LHCN-M2 (cell line): ENCODE measurements around the gene CCDC12. TPM values are rescaled to one million over a fixed set of nuclear protein-coding genes. Genes with fewer than 3 reads are reported as not detected.
A peak's percentile ranks its signal among the peaks of the same experiment; 100 is the strongest.

Experiments
- DNase-seq: peaks from one replicate; pipeline ENCODE4 v3.0.0-alpha.2; 2012; ENCODE audit warnings: low read depth
- total RNA-seq: library from RNA; depleted of rRNA; stranded (reverse); fragments of >200 nt; gene quantifications from 2 replicates; pipeline ENCODE4 v1.2.3, GENCODE V29; 2014

CCDC12 gene
- total RNA-seq, 1 experiment from 2014 or later = 31.2 TPM

DNA sequence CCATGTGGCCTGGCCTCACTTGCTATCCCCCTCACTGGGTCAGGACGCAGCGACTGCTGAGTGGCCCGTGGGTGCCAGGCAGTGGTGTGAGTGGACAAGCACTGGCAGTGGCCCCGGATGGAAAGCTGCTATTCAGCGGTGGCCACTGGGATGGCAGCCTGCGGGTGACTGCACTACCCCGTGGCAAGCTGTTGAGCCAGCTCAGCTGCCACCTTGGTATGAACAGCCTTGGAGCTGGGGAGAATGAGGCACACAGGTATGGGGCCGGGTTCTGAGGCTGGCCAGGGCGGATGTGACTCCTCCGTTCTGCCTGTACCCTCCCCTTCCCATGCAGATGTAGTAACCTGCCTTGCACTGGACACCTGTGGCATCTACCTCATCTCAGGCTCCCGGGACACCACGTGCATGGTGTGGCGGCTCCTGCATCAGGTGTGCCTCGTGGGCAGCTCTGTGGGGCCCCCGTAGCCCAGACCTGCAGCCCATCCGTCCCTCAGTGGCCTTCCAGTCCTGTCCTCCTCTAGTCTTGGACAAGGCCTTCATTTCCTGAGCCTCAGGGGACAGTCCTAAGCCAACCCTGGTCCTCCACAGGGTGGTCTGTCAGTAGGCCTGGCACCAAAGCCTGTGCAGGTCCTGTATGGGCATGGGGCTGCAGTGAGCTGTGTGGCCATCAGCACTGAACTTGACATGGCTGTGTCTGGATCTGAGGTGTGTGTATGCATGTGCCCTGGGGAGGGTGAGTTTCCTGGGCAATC lies 31.1 kb upstream of the CCDC12 start:
- DNase-seq = no peak

DNA sequence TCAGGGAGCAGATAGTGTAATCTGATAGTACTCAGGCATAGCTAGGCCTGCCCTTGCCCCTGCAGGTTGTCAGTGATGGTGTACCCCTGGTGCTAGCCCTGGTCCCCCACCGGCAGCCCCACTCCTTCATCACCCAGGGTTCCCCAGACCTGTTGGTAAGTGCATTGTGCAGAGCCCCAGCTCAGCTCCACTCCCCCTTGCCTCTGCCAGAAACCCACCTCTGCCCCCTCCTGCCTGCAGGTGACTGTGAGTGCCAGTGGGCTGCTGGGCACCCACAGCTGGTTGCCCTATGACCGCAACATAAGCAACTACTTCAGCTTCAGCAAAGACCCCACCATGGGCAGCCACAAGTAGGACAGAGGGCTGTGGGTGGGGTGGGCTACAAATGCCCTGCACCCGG lies 30.5 kb upstream of the CCDC12 start:
- no peak for DNase-seq

DNA sequence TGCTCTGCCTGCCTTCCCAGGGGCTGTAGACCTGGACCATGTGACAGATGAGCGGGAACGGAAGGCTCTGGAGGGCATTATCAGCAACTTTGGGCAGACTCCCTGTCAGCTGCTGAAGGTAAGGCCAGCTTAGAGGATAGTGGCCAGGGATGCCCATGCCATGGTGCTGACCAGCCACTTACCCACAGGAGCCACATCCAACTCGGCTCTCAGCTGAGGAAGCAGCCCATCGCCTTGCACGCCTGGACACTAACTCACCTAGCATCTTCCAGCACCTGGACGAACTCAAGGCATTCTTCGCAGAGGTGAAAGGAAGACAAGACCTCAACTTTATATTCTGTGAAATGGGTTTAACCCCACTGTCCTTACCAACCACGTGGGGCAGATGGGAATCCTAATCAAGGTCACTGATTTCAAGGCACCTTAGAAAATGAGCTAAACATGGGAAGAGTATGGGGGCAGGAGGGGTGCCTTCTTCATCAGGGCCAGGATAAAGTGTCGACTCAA lies 29.7 kb upstream of the CCDC12 start:
- DNase-seq = no peak

DNA sequence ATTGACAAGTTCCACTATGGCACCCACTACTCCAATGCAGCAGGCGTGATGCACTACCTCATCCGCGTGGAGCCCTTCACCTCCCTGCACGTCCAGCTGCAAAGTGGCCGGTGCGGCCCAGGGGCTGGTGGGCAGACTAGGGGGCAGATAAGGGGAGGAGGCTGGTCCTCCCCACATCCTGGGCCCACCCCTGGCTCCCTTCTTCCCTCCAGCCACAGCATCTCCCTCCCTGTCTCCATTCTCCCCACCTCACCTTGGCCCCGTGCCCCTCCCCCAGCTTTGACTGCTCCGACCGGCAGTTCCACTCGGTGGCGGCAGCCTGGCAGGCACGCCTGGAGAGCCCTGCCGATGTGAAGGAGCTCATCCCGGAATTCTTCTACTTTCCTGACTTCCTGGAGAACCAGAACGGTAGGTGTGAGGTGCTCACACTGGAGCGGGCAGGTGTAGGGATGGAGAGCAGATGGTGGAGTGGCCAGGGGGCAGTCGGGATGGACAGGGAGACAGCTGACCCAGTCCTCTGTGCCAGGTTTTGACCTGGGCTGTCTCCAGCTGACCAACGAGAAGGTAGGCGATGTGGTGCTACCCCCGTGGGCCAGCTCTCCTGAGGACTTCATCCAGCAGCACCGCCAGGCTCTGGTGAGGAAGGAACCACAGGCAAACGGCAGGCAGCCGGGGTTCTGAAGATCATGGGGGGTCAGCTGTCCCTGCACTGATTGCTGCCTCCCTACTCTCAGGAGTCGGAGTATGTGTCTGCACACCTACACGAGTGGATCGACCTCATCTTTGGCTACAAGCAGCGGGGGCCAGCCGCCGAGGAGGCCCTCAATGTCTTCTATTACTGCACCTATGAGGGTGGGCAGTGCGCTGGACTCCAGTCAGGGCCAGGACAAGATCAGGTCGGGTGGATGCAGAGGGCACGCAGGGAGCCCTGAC lies 28.9 kb upstream of the CCDC12 start:
- no peak for DNase-seq

DNA sequence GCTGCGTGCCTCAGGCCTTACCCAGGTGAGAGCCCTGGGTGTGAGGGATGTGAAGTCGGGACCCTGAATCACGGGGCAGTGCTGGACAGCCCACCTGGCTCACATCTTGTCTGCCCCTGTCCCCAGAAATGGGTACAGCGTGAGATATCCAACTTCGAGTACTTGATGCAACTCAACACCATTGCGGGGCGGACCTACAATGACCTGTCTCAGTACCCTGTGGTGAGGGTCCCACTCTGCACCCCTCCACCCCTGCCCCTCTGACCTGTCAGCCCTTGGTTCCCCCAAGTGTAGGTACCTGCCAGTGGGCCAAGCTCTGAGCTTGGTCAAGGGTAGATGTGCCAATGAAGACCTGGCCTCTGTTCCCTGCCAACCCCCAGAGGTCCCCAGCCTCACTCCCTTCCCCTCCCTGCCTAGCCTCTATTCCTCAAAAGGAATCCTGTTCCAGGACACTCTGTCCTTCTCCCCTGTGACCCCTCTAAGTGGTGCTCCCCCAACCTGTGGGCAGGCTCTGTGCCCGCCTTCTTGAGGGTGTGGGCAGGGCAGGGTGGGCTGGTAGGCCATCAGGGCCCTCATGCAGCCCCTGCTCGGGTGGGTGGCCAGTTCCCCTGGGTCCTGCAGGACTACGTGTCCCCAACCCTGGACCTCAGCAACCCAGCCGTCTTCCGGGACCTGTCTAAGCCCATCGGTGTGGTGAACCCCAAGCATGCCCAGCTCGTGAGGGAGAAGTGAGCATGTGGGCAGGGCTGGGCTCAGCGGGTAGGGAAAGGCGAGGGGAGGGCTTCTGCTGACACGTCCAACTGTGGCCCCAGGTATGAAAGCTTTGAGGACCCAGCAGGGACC lies 28.0 kb upstream of the CCDC12 start:
- DNase-seq = no peak

DNA sequence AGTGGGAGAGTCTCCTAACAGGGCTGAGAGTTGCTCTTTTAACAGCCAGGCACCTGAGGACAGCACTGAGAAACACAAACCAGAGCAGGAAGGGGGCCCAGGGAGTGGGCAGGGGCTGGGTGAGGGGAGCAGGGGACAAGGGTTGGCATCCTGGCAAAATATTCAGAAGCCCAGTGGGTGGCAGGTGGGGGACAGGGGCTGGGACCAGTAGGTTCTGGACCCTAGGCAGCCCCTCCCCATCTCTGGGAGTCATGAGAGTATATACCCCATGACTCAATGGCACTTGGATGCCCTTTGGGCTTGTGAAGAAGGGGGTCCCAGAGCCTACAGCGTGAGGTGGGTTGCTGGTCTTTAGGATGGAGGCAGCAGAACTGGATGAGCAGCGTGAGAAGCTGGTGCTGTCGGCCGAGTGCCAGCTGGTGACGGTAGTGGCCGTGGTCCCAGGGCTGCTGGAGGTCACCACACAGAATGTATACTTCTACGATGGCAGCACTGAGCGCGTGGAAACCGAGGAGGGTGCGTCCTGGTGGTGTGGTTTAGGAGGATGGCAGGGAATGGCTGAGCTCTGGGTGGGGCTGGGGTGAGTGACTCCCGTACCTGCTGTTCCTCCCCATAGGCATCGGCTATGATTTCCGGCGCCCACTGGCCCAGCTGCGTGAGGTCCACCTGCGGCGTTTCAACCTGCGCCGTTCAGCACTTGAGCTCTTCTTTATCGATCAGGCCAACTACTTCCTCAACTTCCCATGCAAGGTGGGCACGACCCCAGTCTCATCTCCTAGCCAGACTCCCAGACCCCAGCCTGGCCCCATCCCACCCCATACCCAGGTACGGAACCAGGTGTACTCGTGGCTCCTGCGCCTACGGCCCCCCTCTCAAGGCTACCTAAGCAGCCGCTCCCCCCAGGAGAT lies 27.2 kb upstream of the CCDC12 start:
- no peak for DNase-seq

DNA sequence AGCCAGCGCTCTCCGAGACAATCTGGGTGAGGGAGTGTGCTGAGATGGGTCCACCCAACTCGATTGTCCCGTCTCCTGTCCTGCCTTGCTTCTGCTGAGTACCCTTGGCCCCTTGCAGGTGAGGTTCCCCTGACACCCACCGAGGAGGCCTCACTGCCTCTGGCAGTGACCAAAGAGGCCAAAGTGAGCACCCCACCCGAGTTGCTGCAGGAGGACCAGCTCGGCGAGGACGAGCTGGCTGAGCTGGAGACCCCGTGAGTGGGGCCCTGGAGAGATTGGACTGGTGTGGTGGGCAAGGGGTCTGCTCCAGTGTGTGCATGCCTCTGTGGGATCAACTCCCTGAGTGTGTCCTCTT lies 26.5 kb upstream of the CCDC12 start:
- DNase-seq = no peak

DNA sequence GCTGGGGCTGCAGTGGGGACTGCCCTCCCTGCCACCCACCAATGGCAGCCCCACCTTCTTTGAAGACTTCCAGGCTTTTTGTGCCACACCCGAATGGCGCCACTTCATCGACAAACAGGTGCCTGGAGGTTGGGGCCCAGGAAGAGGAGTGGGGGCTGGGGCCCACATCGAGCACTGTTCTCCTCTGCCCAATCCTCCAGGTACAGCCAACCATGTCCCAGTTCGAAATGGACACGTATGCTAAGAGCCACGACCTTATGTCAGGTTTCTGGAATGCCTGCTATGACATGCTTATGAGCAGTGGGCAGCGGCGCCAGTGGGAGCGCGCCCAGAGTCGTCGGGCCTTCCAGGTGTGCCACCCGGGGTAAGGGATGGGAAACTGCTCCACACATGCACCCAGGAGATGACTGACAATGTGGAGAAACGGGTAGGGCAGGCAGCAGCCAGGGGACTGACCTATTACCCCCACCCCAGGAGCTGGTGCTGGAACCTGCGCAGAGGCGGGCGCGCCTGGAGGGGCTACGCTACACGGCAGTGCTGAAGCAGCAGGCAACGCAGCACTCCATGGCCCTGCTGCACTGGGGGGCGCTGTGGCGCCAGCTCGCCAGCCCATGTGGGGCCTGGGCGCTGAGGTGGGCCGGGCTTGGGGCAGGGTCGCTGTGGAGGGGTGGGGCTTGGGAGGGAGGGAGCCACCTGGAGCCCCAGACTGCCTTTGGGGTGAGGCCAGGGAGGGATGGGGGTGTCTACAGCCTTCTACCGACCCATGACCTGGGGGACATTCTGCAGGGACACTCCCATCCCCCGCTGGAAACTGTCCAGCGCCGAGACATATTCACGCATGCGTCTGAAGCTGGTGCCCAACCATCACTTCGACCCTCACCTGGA lies 25.9 kb upstream of the CCDC12 start:
- no peak for DNase-seq

DNA sequence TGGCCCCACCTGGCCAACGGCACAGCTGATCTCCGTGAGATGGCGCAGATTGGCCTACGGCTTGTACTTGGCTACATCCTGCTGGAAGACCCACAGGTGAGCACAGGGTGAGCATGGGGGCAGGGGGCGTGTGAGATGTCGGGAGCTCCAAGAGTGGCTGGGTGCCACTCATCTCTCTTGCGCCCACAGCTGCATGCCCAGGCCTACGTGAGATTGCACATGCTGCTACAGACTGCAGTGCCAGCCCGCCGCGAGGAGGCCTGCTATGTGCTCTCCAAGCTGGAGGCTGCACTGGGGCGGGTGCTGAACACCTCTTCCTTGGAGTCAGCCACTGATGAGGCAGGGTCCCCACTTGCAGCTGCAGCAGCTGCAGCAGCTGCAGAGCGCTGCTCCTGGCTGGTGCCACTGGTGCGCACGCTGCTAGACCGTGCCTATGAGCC lies 25.2 kb upstream of the CCDC12 start:
- no peak for DNase-seq

DNA sequence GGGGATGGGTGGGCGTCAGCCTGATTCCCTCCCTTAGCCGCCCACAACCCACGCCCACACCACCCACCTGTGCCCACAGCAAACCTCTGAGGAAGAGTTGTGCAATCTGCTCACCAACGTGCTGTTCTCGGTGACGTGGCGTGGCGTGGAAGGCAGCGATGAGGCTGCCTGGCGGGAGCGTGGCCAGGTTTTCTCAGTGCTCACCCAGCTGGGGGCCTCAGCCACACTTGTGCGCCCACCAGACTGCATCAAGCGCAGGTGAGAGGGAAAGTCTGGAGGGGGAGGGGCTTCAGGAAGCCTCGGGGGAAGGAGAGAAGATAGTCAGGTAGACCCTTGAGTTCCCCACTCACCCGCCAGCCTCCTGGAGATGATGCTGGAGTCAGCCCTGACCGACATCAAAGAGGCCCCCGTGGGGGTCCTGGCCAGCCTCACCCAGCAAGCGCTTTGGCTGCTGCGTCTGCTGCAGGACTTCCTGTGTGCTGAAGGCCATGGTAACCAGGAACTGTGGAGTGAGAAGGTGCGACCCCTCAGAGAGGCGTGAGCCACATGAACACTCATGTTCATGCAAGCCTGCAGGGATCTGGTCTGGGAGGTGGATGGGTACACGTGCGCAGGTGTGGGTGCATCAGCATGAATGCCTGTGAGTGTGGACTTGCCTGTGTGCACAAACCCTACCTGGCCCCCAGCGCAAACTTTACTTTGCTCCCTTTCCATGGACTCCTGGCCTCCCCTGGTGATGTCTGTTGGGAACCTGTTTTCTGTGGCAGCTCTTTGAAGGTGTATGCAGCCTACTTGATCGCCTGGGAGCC lies 24.6 kb upstream of the CCDC12 start:
- DNase-seq = no peak

DNA sequence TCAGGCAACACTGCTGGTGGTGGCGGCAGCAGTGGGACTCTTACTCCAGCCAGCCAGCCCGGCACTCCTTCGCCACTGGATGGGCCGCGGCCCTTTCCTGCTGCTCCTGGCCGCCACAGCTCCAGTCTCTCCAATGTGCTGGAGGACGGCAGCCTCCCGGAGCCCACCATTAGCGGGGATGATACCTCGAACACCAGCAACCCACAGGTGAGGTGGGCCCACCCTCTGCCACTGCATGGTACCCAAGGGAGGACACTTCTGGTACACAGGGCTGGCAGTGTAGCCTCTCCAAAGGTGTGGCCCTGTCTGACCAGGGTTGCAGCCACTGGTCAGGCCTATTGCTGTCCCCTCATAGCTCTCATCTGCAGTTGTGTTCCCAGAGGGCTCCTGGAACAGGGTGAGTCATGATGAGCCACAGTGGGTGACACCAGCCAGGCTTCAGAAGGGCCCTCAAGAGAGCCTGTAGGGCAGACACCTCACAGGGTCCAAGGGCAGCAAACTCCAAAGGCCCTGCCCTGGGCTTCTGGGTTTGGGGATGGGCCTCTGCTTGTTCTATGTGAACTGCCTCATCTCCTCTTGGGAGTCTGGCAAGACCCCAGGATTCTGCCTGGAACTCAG lies 23.8 kb upstream of the CCDC12 start:
- DNase-seq = peak; percentile 19

DNA sequence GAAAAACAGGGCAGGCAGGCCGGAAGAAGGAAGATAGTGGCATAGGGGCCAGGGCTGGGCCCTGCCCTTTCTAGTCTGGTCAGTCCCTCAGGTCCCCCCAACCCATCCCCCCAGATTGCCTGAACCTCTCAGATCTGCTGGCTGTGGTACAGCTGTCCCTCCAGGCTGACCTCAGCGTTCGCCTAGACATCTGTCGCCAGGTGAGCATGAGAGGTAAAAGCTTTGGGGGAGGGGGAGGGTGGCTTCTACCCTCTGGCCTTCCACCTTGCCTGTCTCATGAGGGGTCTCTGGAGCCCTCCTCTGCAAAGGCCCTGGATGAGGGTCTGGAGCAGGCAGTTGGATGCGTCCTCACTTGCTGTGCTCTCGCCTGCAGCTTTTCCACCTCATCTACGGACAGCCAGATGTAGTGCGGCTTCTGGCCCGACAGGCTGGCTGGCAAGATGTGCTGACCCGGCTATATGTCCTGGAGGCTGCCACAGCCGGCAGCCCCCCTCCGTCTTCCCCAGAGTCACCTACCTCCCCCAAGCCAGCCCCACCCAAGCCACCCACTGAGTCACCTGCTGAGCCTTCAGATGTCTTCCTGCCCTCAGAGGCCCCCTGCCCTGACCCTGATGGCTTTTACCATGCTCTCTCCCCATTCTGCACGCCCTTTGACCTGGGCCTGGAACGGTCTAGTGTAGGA lies 23.1 kb upstream of the CCDC12 start:
- no peak for DNase-seq

DNA sequence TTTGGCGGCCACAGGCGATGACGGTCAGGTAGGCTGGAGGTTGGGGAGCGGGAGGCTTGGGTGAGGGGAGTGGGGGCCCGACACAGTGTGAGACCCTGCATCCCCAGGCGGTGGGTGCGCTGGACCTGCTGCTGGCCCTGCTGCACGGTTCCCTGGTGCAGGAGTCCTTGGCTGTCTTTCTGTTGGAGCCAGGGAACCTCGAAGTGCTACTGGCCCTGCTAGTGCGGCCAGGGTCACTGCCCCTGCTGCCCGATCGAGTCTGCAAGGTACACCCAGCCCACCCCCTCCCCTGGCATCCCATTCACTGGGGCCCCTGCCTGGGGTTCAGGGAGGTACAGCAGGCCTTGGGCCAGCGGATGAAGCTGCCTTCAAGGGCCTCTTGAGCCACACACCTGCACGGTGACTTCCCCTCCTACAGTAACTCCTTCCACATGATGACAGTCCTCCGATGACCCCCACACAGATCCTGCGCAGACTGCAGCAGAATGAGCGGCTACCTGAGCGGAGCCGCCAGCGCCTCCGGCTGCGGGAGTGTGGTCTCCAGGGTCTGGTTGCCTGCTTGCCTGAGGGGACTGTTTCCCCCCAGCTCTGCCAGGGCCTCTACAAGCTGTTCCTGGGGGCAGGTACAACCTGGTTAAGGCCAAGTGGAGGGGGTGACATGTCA lies 22.4 kb upstream of the CCDC12 start:
- DNase-seq = no peak

DNA sequence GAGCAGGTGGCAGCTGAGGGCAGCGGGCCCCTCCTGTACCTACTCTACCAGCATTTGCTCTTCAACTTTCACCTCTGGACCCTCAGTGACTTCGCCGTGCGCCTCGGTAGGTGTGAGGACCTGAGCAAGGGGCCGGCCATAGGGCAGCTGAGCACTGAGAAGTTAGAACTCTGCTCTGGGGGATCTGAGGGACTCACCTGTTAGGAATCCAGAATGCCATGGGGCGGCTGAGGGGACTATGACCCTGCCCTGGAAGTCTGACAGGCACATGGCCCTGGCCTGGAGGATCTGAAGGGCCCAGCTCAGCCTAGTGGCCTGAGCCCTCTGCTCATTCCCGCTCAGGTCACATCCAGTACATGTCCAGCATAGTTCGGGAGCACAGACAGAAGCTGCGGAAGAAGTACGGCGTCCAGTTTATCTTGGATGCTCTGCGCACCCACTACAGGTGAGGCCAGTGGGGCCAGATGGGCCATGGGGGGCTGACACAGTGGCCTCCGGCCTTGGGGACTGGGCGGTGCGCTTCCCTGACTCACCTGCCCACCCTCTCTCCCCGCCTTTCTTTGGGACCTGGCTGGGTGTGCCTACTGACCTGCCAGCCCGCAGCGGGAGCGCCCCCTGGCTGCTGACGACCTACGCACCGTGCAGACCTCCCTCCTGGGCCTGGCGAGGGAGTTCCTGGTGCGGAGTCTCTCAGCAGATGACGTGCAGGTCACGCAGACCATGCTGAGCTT lies 21.7 kb upstream of the CCDC12 start:
- DNase-seq = peak; percentile 11

DNA sequence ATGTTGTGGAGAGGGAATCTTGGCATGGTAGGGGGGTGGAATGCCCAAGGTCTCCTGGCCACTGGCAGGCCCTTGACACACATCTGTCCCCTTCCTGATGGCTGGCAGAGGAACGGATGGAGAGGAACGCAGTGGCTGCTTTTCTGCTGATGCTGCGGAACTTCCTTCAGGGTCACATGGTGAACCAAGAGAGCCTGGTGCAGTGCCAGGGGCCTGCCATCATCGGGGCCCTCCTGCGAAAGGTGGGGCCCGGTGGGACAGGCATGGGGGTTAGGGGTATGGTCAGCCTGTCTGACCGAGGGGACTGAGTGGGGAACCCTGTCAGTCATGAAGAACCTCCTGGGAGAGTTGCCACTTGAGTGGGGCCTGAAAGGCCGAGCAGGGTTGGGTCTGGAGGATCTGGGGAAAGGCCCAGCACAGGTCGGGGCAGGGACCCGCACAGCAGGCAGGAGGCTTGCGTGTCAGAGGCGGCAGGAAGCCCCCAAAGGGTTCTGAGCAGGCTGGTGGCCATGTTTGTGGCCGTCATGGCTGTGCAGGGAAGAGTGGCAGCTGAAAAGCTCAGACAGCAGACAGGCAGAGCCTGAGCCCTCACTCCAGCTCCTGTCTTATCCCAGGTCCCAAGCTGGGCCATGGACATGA lies 21.0 kb upstream of the CCDC12 start:
- DNase-seq = no peak
